Right renal pelvis (tissue), 4 donors: ENCODE results near the gene RASSF1. TPM values are rescaled to one million over a fixed set of nuclear protein-coding genes. Genes with fewer than 3 reads are reported as not detected.

Experiments
- DNase-seq, 4 donors: peaks; one replicate each; pipeline ENCODE4 v3.0.0-alpha.2; 2013; ENCODE audit warnings: low read depth in 4 of 4, low spot score in 3 of 4, missing footprints in 1 of 4
- polyA plus RNA-seq, 4 donors: library from polyadenylated mRNA; unstranded; fragments of 120-200 nt; gene quantifications; one replicate each; pipeline ENCODE4 v1.2.1, GENCODE V29; 2013; ENCODE audit not compliant: insufficient read length in 4 of 4

Gene RASSF1
- polyA plus RNA-seq, 4 donors, result 17.5 to 22.8 (median 17.8) TPM

DNA sequence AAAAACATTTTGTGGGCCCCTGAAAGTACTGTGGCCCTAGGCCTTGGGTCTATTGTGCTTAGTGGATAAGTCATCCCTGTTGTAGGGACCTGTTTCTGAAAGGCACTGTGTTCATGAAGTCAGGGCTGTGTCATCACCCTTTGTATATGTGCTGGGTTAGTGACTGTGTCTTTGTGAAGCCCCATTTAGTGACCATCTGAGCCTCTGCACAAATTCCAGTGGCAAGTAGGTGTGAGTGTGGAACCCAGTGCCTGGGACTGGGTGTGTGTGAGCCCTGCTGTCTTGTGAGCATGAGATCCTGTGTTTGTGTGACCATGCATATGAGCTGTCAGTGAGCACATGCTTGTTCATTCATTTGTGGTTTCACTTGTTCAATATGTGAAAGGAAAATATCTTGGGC, 36.0 kb downstream of the RASSF1 start:
- no peak for DNase-seq

DNA sequence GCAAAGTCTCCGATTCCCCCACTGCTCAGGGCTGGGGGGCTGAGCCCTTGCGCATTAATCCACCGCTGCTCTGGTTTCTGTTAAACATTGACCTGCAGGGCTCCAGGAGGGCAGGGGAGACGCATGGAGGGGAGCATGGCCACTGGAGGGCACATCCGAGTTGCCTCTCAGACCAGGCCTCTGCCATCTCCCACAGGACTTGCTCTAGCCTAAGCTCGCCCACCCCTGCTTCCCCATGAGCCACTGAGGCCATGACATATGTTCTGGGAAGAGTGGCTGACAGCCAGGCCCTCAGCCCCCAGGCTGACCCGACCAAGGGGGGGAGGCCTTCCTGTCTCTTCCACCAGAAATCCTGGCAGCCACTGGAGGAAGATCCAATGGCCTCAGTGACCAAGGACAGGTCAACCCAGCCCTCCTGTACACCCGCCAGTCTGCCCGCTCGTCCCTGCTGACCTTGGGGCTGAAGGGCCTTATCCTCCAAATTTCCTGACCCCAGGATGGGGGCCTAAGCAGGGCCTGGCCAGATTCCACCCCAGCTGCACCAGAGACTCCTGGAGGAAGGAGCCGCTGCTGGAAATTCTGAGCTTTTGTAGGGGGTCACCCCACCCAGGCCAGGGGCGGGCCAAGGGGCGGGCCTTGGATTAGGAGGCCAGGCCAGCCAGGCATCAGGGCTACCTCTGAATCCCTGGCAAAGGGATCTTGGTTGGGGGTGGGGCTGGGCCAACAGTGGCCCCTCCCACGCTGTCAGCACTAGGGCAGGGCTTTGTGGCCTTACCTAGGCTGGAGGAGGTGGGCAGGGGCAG, 37.4 kb downstream of the RASSF1 start, which contains the start of gene HYAL1:
HYAL1 (minus strand) TSS at position 562 of the 803 bp plus-strand sequence. CDS start 618 bp downstream, outside the sequence.
- DNase-seq, result no peak

DNA sequence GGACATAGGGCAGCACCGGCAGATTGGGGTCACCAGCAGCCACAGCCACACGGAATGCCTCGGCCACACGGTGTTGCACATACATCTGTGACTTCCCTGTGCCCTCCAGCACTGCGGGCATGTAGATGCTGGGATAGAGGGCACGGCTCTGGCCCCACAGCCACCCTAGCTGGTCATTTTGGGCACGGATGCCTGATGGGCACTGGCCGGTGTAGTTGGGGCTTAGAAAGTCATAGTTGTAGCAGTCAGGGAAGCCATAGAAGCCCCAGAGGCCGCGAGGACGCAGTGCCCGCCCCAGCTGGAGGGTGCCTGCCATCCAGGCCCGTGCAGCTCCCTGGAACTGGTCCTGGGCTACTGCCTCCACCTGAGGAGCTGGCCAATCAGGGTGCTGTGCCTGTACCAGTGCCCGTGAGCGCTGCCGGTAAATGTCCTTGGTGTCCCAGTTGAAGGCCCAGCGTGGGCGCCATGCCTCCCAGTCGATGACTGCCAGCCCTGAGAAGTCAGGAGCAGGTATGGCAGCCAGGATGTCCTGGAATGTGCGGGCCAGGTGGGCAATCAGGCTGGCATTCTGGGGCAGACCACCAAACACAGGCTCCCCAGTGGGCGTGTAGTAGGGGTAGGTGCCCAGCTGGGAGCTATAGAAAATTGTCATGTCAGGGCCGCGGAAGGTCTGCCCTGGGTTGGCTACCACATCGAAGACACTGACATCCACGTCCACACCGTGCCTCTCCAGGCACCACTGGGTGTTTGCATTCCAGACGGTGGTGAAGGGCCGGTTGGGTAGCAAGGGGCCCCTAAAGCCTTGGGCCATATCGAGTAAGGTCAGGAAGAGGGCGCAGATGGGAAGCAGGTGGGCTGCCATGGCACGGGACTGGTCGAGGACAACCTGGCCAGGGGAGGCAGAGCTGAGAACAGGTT, 38.3 kb downstream of the RASSF1 start:
- no peak for DNase-seq

DNA sequence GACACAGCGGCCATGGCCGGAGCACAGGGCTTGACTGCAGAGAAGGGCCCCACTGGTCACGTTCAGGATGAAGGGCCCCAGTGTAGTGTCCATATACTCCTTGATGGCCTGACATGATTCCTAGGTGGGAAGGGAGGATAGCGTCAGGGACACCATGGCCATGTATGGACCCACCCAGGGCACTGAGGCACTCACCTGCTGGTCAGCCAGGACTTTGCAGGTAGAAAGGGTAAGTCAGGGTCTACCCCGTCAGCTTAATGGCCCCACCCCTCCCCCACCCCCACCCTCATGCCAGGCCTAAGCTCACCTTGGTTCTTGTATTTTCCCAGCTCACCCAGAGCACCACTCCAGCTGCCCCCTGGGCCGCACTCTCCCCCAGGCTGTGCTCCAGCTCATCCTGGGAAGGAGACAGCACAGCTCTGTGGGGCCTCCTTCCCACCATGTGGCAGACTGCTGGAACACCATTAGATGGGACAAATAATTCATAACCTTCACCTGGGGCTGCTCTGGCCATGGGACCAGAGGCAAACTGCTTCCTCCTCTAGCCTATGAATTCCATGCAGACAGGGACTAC, 39.9 kb downstream of the RASSF1 start:
- no peak for DNase-seq

DNA sequence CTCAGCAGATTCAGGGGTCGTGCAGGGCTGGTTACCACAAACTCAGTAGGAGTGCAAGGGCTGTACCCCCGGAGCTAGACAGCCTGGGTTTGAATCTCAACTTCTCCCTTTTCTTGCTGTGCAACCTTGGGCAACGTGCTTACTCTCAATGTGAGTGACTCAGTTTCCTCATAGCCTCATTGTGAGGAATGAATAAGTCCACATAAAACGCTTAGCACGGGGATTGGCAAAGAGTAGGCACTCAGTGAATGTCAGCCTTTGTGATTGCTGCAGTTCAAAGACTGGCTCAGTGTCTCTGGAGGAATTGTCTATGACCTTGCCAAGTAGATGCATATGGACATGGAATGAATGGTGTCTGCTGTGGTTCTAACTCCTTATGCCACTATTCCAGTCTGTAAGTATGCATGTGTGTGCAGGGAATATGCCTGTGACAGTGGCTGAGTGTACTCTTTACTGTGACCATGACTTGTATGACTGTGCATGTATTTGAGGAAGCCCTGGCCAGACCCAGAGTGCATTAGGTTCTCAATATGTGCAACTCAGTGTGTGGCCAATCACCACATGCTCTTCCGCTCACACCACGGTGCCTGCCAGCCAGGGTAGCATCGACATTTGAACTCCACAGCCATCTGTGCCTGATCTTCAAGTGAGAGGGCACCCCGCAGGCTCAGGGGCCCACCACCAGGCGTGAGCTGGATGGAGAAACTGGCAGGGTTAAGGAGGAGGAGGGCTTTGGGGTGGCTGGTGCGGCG, 40.5 kb downstream of the RASSF1 start:
- DNase-seq, result no peak

DNA sequence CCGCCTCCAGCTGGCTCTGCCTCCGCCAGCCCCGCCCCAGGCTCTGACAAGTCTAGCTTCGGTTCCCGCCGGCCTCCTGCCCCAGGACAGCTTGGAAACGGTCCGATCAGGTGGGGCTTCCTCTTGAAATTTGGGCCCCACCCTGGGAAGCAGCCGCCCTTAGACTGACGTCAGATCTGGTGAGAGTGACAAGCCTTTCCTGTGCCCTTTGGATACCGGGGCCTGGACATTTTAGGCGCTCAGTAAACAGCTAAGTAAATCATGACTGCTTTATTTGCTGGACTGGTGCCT, 41.1 kb downstream of the RASSF1 start:
- no peak for DNase-seq

DNA sequence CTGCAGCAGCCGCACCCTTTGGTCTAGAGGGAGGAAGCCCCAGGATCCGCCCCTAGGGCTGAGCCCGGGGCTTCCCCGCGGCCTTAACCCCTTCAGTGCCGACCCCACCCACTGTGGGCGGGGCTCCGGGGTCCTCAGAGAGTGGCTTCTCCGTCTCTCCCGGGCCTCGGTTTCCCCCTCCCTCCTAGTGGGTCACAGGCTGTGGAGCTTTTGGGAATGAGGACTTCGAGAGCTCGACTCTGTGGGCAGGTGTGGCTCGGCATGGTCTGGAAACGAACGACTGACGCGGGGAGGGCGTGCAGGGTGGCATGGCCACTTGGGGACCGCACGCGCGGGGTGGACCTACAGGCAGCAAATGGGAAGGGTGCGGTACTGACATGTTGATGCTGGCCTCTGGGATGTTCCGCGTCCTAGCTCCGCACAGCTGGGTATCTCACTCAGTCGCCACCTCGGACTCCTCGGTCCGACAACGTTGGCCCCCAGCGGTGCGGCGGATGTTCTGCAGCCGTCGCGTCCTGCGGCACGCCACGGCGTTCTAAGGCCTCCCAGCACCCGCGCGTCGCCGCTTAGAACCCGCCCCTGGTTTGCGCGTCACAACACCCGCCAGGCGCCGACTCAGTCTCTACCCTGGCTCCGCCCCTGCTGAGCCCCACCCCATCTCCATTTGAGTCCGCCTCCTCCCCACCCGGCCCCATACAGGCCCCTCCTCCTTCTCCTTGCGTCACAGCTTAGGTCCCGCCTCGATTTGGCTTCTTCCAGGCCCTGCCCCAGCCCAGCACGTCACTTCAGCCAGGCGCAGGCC, 41.6 kb downstream of the RASSF1 start, which contains the start of the genes HYAL3 and NAA80:
HYAL3 (minus strand) TSS at position 570 of the 802 bp plus-strand sequence. CDS start 3,803 bp downstream, outside the sequence.
NAA80 (minus strand) TSS at position 570 of the 802 bp plus-strand sequence. CDS start 1,942 bp downstream, outside the sequence.
- peak; percentile 99 to 100 (median 100) for DNase-seq

DNA sequence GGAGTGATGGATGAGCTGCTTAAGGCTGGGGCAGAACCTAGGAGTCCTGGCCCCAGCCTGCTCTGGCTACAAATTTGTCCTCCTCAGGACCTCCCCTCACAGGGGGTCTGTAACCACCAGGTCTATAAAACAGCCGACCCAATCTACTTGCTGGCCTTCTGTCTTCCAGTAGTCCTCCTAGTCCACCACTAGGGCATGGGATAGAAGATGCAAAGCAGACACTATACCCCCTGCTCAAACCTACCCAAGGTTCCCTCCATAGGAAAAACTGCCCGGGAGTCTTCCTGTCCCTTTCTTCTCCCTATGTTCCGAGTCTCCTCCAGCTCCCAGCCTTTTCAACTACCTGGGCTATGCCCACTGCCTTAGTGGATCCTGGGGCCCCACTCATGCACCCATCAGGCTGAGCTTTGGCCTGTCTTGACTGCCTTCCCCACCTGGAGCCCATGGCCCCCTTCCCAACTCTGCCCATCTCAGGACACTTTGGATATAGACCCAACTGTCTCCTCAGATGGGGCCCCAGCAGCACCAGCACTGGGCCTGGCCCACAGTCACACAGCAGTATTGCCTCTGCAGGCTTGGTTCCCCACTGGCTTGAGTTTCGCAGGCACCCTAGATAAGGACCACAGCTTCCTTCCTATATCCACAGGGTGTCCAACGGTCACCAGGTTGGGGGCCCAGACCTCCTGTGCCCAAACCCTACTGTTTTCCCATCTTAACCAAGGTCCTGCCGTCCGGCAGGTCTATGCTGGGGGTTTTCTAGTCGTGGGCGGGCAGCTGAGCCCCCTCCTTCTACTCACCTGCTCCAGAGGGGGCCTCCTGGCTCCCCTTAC, 42.5 kb downstream of the RASSF1 start:
- DNase-seq, result no peak

DNA sequence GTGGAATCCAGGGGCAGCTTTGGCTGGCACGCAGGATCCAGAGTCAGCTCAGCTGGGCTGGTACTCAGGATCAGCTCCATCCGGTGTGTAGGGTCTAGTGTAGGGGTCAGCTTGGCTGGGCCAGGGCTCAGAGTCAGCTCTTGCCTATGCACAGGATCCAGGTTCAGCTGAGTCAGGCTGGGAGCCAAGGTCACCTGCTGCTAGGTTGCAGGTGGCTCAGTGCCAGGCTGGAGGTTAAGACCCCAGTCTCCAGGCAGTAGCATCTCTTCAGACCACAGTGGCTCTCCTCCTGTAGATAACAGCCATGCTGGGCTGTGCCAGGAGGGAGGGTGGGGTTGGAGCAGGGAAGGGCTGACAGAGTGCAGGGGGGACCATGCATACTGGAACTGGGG, 43.3 kb downstream of the RASSF1 start:
- no peak for DNase-seq

DNA sequence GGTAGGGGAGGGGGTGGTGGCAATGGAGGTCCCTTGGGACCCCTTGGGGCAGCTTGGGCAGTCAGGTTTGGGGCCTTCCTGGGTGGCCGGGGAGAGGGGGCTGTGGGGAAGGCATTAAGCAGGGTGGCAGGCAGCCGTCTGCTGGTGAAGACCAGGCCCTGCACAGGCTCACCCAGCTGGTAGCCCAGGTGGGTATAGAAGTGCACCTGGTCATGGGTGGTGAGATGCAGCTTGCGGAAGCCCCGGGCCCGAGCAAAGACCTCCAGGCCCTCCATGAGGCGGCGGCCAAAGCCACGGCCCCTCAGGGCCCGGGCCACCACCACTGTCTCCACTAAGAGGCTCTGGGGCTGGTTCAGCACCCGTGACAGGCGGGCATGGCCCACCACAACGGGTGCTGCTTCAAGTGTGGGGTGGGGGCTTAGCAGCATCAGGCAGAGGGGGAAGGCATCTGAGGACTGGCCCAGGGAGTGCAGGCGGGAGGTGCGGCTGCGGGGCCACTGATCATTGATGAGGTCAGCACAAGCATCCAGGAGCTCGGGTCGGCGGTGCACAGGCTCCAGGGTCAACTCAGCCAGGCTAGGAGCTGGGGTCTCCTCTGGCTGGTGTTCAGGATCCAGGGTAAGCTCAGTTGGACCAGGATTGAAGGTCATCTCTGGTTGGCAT, 43.8 kb downstream of the RASSF1 start:
- no peak for DNase-seq

DNA sequence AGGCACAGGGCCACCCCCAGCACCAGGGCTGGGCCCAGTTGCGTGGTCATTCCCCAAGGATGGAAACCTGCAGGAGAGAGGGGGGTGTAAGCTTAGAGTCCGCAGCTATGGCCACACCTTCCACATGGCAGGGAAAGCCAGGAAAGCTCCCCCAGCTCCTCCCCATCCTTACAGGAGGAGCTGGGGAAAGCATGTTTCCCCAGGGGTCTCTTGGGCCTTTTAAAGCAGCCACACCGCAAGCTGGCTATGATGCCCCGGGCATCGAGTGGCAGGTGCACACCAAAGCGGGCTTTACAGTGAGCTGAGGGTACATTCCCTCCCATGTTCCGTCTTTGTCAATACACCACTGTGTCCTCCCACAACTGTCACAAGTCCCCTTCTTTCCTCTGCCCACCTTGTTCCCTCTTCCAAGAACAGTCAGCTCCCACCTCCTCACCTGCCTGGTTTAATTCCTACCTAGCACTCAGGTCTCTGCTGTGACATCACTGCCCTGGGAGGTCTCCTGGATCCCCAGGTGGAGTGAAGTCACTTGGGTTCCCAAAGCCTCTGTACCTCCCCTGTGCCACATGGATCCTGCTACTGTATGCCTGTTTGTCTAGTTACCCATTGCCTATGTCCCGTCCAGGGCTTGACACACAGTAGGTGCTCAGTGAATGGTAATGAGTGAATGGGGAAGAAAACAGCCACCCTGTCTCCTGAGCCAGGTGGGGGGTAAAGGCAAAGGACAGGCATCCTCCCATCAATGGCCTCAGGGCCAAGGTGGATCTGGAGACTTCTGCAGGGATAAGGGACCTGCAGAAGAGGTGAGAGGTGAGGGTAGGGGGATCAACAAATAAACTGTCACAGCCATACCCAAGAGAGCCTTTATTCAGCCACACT, 44.8 kb downstream of the RASSF1 start:
- no peak for DNase-seq

DNA sequence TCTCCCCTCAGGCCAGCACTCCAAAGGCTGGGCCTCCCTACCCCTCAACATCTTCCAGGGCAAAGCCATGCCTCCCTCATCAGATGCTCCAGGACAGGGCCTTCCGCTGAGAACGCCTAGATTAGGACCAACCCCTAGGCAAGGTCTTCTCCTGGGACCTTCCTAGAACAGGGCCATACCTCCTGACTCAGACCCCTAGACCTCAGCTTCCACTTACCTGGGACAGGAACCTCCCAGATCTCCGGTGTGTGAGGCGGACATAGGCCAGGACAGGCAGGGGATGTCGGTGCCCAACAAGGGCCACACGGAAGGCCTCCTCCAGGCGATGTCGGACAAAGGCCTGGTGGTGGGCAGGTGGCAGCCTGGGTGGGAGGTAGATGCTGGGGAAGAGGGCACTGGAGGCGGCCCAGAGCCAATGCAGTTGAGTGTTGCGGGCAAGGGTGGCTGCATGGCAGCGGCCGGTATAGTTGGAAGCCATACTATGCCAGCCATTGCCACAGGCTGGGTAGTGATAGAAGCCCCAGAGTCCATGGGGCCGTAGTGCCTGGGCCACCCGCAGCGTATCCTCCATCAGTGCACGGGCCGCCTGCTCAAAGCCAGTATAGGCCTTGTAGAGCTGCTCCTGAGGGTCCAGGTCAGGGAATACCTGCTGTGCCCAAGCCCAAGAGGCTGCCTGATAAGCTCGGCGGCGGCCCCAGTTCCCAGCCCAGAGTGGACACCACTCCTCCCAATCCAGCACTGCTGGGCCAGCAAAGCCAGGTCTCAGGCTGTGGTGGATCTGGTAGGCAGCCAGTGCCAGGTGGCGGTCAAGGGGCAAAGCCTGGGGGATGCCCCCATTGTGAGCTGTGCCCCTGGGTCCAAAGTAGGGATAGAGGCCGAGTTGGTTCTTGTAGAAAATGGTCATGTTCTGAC, 45.9 kb downstream of the RASSF1 start:
- no peak for DNase-seq

DNA sequence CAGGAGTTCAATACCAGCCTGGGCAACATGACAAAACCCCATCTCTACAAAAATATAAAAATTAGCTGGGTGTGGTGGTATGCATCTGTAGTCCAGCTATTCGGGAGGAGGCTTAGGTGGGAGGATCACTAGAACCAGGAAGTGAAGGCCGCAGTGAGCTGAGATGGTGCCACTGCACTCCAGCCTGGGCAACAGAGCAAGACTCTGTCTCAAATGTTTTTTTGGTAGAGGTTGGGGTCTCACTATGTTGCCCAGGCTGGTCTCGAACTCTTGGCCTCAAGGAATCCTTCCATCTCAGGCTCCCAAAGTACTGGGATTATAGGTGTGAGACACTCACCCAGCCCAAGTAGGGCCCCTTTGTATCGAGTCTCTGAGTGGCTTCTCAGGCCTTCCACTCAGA, 46.5 kb downstream of the RASSF1 start:
- DNase-seq, result no peak

DNA sequence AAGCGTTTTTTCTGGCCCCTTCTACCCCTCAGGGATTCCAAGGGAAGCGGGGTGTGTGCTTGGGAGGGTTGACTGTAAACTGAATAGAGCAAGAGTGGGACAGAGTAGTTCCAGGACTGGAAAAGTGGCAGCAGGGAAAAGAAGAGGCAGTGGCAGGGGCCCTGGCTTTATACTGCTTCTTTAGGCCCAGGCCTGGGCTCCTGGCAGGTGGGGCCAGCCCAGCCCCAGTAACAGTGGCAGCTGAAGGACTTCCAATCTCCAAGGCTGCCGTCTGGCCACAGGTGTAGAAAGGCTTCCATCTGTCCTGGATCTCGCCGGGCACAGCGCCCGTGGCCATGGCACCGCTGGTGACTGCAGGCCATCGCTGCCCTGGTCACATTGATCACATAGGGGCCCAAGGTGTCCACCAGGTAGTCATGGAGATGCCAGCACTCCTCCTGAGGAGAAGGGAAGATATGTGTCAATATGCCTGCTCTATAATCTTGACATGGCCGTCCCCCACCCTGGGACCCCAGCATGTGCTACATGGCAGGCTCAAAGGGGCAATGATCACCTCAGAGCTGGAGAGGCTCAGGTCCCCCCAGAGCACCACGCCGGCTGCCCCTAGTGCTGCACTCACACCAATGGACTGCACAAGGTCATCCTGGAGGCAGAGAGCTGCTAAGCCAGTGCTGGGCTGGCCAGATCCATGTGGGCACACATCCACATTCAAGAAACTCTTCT, 47.4 kb downstream of the RASSF1 start:
- DNase-seq, result no peak
